Heart left ventricle (tissue), 13 donors: ENCODE measurements around the gene MYO1C.

Source experiments
- CTCF ChIP-seq, 12 donors: fragments of 200-600 bp; sonication (generic) in 4 of 12; IDR thresholded peaks; one replicate each; pipeline versions ENCODE4 v1.5.0 to v1.8.0; 2018 to 2022; ENCODE audit warnings: antibody characterized with exemption in 12 of 12, mild to moderate bottlenecking in 5 of 12
- POLR2A ChIP-seq, 2 donors: fragments of 450-650 bp; IDR thresholded peaks; one replicate each; pipeline ENCODE4 v1.6.1; 2017; ENCODE audit warnings: antibody characterized with exemption in 2 of 2, mild to moderate bottlenecking in 2 of 2, moderate library complexity in 2 of 2
- donor health status: ischemic (EF 13 %, LVEDD 7.1; RV severe dilation, severe dysfunction).
- donor health status: DM: no; HTN: yes; CAD: no.
- donor health status: DM: no; HTN: no; CAD: no.
- donor health status: ischemic (EF 25% LVEDD 6.9; RV normal size, moderate dysfunction).
- donor health status: ischemic (EF 25% LVEDD 5.7; RV mildly dilated, moderate dysfunction).
- donor health status: ischemic (EF 35%, LVEDD 5.7; RV mildly dilated, moderate dysfunction).
- donor health status: nonischemic (EF 11% LVEDD 7.7; RV severe dilation, severe dysfunction).
- donor health status: DM: yes; HTN: yes; CAD: no.
- donor health status: PGD.
- donor health status: ischemic (EF 29% LVEDD 5.4; RV normal size, mild dysfunction).
- donor health status: nonischemic (EF 23%, LVEDD 6.1; RV moderate dilation, normal function).

- TF ChIP-seq POLR2A (IDR thresholded peaks at IDR 0.05) = no peak
- no peak for TF ChIP-seq CTCF (IDR thresholded peaks at IDR 0.05)
These were observed 1.7 kb upstream of the MYO1C start for GRCh38 chr17:1494203-1494602.
